GM19328 (cell line): ENCODE results near the gene GDI2.

ENCODE experiments used
- ATAC-seq: cut with Tn5 transposase; IDR thresholded peaks from one replicate; pipeline ENCODE4 v1.9.1; 2021; ENCODE audit warnings: mild to moderate bottlenecking, moderate library complexity; ENCODE audit not compliant: unreplicated experiment

Gene GDI2

GRCh38 chr10:5744849-5745248 is 68.4 kb downstream of the GDI2 start:
- ATAC-seq = no peak

GRCh38 chr10:5743736-5744135 is 69.5 kb downstream of the GDI2 start:
- no peak for ATAC-seq

GRCh38 chr10:5742116-5742515 is 71.1 kb downstream of the GDI2 start:
- no peak for ATAC-seq

GRCh38 chr10:5741276-5741675 is 72.0 kb downstream of the GDI2 start:
- ATAC-seq = no peak

GRCh38 chr10:5738427-5738826 is 74.8 kb downstream of the GDI2 start:
- ATAC-seq = no peak

GRCh38 chr10:5737352-5737751 is 75.9 kb downstream of the GDI2 start:
- ATAC-seq = no peak

- ATAC-seq = no peak
Observed at GRCh38 chr10:5736591-5736990, 76.6 kb downstream of the GDI2 start.

GRCh38 chr10:5735119-5735518 is 78.1 kb downstream of the GDI2 start:
- ATAC-seq = no peak

- ATAC-seq = no peak
Observed at GRCh38 chr10:5732141-5732540, 81.1 kb downstream of the GDI2 start.

- no peak for ATAC-seq
Observed at GRCh38 chr10:5731559-5731958, 81.7 kb downstream of the GDI2 start.

- ATAC-seq = no peak
Observed at GRCh38 chr10:5730766-5731165, 82.5 kb downstream of the GDI2 start.

- no peak for ATAC-seq
Observed at GRCh38 chr10:5723692-5724091, 89.5 kb downstream of the GDI2 start.

GRCh38 chr10:5720182-5720581 is 93.1 kb downstream of the GDI2 start:
- ATAC-seq = no peak

- ATAC-seq = no peak
Observed at GRCh38 chr10:5719546-5719945, 93.7 kb downstream of the GDI2 start.
